Astrocyte (in vitro differentiated cells and primary cell): ENCODE measurements around the gene EFCAB6. TPM values are rescaled to one million over a fixed set of nuclear protein-coding genes. Genes with fewer than 3 reads are reported as not detected.

Experiments used
- DNase-seq: peaks from one replicate; pipeline ENCODE4 v3.0.0-alpha.2; 2010; ENCODE audit warnings: low read depth
- FAIRE-seq: peaks from 2 replicates; lab custom pipeline; 2011; peaks lifted over from hg19 to GRCh38; lab: Jason Lieb, UNC
- H2AFZ ChIP-seq: 2 replicates; pipeline ENCODE4 v1.6.0; 2012; ENCODE audit warnings: low read depth, low read length, inconsistent platforms
- H3K27ac ChIP-seq: 2 replicates; pipeline ENCODE4 v1.5.1; 2011; ENCODE audit warnings: low read depth, low read length, inconsistent platforms
- H3K27me3 ChIP-seq: 2 replicates; pipeline ENCODE4 v1.6.0; 2011; ENCODE audit warnings: low read length, inconsistent platforms; ENCODE audit not compliant: insufficient read depth
- H3K36me3 ChIP-seq: 2 replicates; pipeline ENCODE4 v1.5.1; 2011; ENCODE audit warnings: low read length, inconsistent platforms; ENCODE audit not compliant: insufficient read depth
- H3K4me1 ChIP-seq: 2 replicates; pipeline ENCODE4 v1.5.1; 2011; ENCODE audit warnings: low read length, inconsistent platforms; ENCODE audit not compliant: insufficient read depth
- H3K4me2 ChIP-seq: 2 replicates; pipeline ENCODE4 v1.6.0; 2012; ENCODE audit warnings: low read length, inconsistent platforms
- H3K4me3 ChIP-seq: 2 replicates; pipeline ENCODE4 v1.5.1; 2011; ENCODE audit warnings: low read depth, mild to moderate bottlenecking, low read length, inconsistent platforms; ENCODE audit not compliant: insufficient read depth
- H3K79me2 ChIP-seq: 2 replicates; pipeline ENCODE4 v1.6.0; 2012; ENCODE audit warnings: mild to moderate bottlenecking, low read length, inconsistent platforms; ENCODE audit not compliant: insufficient read depth
- H3K9ac ChIP-seq: 2 replicates; pipeline ENCODE4 v1.6.0; 2012; ENCODE audit warnings: mild to moderate bottlenecking, low read length, inconsistent platforms
- H3K9me3 ChIP-seq: 2 replicates; pipeline ENCODE4 v1.5.1; 2012; ENCODE audit warnings: low read depth, mild to moderate bottlenecking, low read length, inconsistent platforms; ENCODE audit not compliant: insufficient read depth
- H4K20me1 ChIP-seq: 2 replicates; pipeline ENCODE4 v1.6.0; 2012; ENCODE audit warnings: low read length, inconsistent platforms; ENCODE audit not compliant: insufficient read depth
- H3K27ac Mint-ChIP-seq: one replicate; pipeline ENCODE4 v1.8.0; 2021; ENCODE audit warnings: mild to moderate bottlenecking, mixed read lengths; ENCODE audit not compliant: unreplicated experiment
- H3K27me3 Mint-ChIP-seq: one replicate; pipeline ENCODE4 v1.8.0; 2021; ENCODE audit warnings: low read depth, mixed read lengths; ENCODE audit not compliant: unreplicated experiment
- H3K36me3 Mint-ChIP-seq: one replicate; pipeline ENCODE4 v1.8.0; 2021; ENCODE audit warnings: low read depth, mixed read lengths; ENCODE audit not compliant: unreplicated experiment
- H3K4me1 Mint-ChIP-seq: one replicate; pipeline ENCODE4 v1.8.0; 2021; ENCODE audit warnings: low read depth, mixed read lengths; ENCODE audit not compliant: unreplicated experiment
- H3K4me3 Mint-ChIP-seq: one replicate; pipeline ENCODE4 v1.8.0; 2021; ENCODE audit warnings: mild to moderate bottlenecking, moderate library complexity, mixed read lengths; ENCODE audit not compliant: unreplicated experiment
- H3K9me3 Mint-ChIP-seq: one replicate; pipeline ENCODE4 v1.8.0; 2021; ENCODE audit warnings: mild to moderate bottlenecking, mixed read lengths; ENCODE audit not compliant: unreplicated experiment
- CTCF ChIP-seq: IDR thresholded peaks from 2 replicates; pipeline ENCODE4 v1.5.1; 2011; ENCODE audit warnings: low read depth, mild to moderate bottlenecking, inconsistent platforms, low read length, moderate library complexity; ENCODE audit not compliant: insufficient read depth
- EZH2 ChIP-seq: IDR thresholded peaks from 2 replicates; pipeline ENCODE4 v1.6.1; 2012; ENCODE audit warnings: mild to moderate bottlenecking, low read length, inconsistent platforms; ENCODE audit not compliant: insufficient read depth
- total RNA-seq: library from RNA; stranded (reverse); gene quantifications from 2 replicates; pipeline ENCODE4 v1.2.1, GENCODE V29; 2021

EFCAB6 gene
- total RNA-seq, 1 donor from 2014 or later: 1.2 TPM

- Mint-ChIP-seq H3K27me3 (peaks cover 3% of the 10 kb centered on the region), H3K27ac (no peak overlapping the region), H3K4me3 (no peak overlapping the region), H3K9me3 (no peaks in the 10 kb centered on the region), H3K36me3 (peaks cover 3% of the 10 kb centered on the region), H3K4me1 (peaks cover 8% of the 10 kb centered on the region)
- DNase-seq: no peak
- Histone ChIP-seq H3K27me3 (no peaks in the 10 kb centered on the region), H3K27ac (no peak overlapping the region), H3K4me3 (no peak overlapping the region), H4K20me1 (no peaks in the 10 kb centered on the region), H3K79me2 (no peaks in the 10 kb centered on the region), H3K4me2 (no peak overlapping the region), H3K9me3 (no peaks in the 10 kb centered on the region), H3K4me1 (no peaks in the 10 kb centered on the region), H3K36me3 (no peaks in the 10 kb centered on the region), H2AFZ (no peak overlapping the region), H3K9ac (no peak overlapping the region)
- no peak for FAIRE-seq
- TF ChIP-seq CTCF (no peak), EZH2 (no peak)
These were observed 35.9 kb downstream of the EFCAB6 start for GRCh38 chr22:43776081-43776670.

- no peaks in the 10 kb centered on the region for H3K27me3 ChIP-seq
- Mint-ChIP-seq H3K4me1 (peaks cover 8% of the 10 kb centered on the region), H3K27me3 (peaks cover 4% of the 10 kb centered on the region), H3K36me3 (peaks cover 3% of the 10 kb centered on the region), H3K4me3 (no peak overlapping the region), H3K27ac (no peak overlapping the region), H3K9me3 (no peaks in the 10 kb centered on the region)
- TF ChIP-seq EZH2: no peak
- TF ChIP-seq CTCF: no peak
- no peak overlapping the region for H2AFZ ChIP-seq
- H3K9ac ChIP-seq: no peak overlapping the region
- DNase-seq: no peak
- no peaks in the 10 kb centered on the region for H4K20me1 ChIP-seq
- H3K4me1 ChIP-seq: no peaks in the 10 kb centered on the region
- H3K4me2 ChIP-seq: no peak overlapping the region
- no peaks in the 10 kb centered on the region for H3K9me3 ChIP-seq
- H3K4me3 ChIP-seq: no peak overlapping the region
- H3K27ac ChIP-seq: no peak overlapping the region
- no peaks in the 10 kb centered on the region for H3K79me2 ChIP-seq
- H3K36me3 ChIP-seq: no peaks in the 10 kb centered on the region
- FAIRE-seq: no peak
These were observed 37.7 kb downstream of the EFCAB6 start for GRCh38 chr22:43774318-43774915.

- no peak overlapping the region for H2AFZ ChIP-seq
- H3K9me3 Mint-ChIP-seq: no peaks in the 10 kb centered on the region
- peaks cover 4% of the 10 kb centered on the region for H3K27me3 Mint-ChIP-seq
- no peaks in the 10 kb centered on the region for H3K36me3 ChIP-seq
- H3K27me3 ChIP-seq: no peaks in the 10 kb centered on the region
- no peak overlapping the region for H3K4me3 ChIP-seq
- no peaks in the 10 kb centered on the region for H3K4me1 ChIP-seq
- no peak overlapping the region for H3K4me3 Mint-ChIP-seq
- no peak overlapping the region for H3K4me2 ChIP-seq
- H3K27ac ChIP-seq: no peak overlapping the region
- no peaks in the 10 kb centered on the region for H3K9me3 ChIP-seq
- H4K20me1 ChIP-seq: no peaks in the 10 kb centered on the region
- TF ChIP-seq CTCF: no peak
- TF ChIP-seq EZH2: no peak
- H3K27ac Mint-ChIP-seq: no peak overlapping the region
- DNase-seq: no peak
- peaks cover 3% of the 10 kb centered on the region for H3K36me3 Mint-ChIP-seq
- H3K9ac ChIP-seq: no peak overlapping the region
- no peak for FAIRE-seq
- H3K4me1 Mint-ChIP-seq: peaks cover 16% of the 10 kb centered on the region
- no peaks in the 10 kb centered on the region for H3K79me2 ChIP-seq
These were observed 39.3 kb downstream of the EFCAB6 start for GRCh38 chr22:43772831-43773230.
